Activated CD4-positive, CD25-positive, alpha-beta regulatory T cell treated with anti-CD3 and anti-CD28 coated beads, Interleukin-2, amount 50 U/mL, for 24 hours (primary cell): ENCODE measurements around the gene PLXND1.
A peak's percentile ranks its signal among the peaks of the same experiment; 100 is the strongest.

Experiments used
- ATAC-seq, 2 donors: fragments of 150-1000 bp; cut with Tn5 transposase; one replicate each; pipeline ENCODE4 v1.10.0; 2021; ENCODE audit warnings: mild to moderate bottlenecking in 1 of 2, moderate library complexity in 1 of 2

Gene PLXND1

GRCh38 chr3:129626744-129627349 is 20.4 kb upstream of the PLXND1 start:
- ATAC-seq, result peak; percentile 90 to 95

- no peak for ATAC-seq
These were observed 18.8 kb upstream of the PLXND1 start for GRCh38 chr3:129625072-129625874.

GRCh38 chr3:129624347-129625071 is 18.0 kb upstream of the PLXND1 start:
- no peak for ATAC-seq

DNA sequence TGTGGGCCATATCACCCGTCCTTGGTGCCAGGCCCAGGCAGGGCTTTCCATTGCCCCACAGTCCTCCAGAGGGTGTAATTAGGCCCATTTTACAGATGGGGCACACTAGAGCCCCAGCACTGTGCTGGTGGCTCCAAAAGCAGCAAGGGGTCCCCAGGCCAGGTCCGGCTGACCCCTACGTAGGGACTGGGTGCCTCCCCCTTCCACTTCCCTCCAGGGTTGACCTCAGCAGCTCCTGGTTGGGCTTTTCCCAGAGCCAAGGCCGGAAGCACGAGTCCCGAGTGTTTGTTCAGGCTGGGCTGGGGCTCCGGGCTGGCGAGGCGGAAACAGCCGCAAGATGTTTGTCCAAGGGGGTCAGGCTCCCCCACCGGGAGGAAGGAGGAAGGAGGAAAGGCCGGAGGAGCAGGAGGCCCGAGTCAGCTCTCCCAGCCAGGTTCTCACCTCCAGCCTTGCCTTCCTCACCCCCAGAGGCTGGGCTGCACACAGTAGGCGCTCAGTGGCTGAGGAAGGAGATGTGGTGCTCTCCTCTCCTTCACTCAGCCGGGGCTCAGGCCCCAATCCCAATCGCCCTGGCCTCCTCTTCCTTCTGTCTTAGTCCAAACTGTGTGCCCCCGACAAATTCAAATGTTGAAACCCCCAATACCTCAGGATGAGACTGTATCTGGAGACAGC is 17.1 kb upstream of the PLXND1 start:
- ATAC-seq, result no peak

GRCh38 chr3:129622933-129623332 is 16.5 kb upstream of the PLXND1 start:
- no peak for ATAC-seq

- no peak for ATAC-seq
These were observed 15.9 kb upstream of the PLXND1 start for GRCh38 chr3:129622226-129622874.

DNA sequence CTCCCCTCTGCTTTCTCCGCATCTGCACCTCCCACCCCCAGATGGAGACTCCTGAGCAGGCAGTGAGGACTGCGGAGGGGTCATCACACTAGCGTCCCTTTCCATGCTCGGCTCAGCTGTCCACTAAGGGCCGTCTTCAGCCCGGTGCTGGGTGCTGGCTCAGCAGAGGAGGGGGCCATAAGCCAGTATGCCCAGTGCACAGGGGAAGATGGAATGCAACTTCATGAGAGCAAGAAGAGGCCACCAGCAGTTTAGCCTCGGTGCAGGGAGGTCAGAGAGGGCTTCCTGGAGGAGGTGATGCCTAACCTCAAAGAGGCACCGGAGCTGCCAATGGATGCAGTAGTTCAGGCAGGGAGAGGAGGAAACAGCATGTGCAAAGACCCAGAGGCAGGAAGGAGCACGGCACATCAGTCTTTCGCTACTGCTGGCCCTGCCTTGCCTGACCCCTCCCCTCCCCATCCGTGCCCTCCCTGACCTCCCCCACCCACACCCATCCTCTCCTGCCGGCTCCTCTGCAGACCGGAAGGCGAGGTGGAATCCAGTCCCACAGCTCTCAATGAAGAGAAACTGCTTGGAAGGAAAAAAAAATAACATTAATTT is 15.2 kb upstream of the PLXND1 start:
- ATAC-seq, result no peak

GRCh38 chr3:129620828-129621559 is 14.5 kb upstream of the PLXND1 start:
- ATAC-seq, result no peak

DNA sequence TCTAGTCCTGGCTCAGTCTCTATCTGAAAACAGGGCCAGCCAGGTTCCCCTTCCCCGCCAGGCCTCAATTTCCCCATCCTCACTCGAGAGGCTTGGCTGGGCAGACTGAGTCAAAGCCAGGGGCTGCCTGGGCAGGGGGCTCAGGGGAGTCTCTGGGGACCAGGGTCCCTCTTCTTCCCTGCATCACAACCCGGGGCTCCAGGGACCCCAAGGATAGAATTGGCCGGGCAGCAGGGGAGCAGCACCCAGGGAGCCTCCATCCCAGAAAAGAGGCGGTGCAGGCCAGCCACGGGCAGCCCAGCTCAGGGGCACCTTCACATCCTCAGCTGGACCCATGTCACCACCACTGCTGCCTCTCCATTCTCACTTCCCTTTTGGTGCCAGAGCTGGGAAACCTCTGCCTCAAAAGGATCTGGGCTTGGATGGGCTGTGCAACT is 13.3 kb upstream of the PLXND1 start:
- ATAC-seq, result no peak

- no peak for ATAC-seq
These were observed 12.6 kb upstream of the PLXND1 start for GRCh38 chr3:129618901-129619671.

- no peak for ATAC-seq
These were observed 11.8 kb upstream of the PLXND1 start for GRCh38 chr3:129618186-129618820.

DNA sequence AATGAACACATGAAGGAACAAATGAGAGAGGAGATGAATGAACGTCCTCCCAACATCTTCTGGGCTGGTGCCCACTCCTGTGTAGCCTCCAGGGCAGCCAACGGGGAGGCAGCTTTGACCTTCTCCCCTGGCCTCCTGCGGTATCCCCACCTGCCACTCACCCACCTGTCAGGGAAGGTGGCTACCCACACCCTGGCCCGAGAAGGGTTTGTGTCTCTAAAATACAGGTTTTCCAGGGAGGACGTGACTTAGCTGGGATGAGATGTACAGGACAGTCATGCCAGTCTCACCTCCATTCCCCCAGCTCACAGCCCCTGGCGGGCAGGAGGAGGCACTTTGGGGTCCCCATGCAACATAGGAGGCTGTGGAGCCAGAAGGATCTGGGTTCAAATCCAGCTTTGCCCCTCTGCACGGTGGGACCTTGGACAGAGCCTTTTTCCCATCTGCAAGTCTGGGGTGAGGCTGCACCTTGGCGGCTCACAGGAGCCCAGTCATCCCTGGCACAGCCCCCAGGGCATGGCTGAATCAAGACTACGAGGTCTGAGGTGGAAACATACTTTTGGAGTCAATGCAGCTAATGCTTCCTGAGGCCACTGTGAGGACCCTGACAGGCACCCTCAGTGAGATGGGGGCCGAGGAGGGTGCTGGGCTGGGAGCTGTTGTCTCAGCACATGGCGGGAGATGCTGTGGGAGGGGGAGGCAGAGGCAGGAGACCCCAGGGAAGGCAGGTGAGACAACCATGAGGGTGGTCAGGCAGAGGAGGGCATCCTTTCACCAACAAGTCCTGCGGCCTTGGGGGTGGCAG is 11.1 kb upstream of the PLXND1 start:
- ATAC-seq, result no peak

DNA sequence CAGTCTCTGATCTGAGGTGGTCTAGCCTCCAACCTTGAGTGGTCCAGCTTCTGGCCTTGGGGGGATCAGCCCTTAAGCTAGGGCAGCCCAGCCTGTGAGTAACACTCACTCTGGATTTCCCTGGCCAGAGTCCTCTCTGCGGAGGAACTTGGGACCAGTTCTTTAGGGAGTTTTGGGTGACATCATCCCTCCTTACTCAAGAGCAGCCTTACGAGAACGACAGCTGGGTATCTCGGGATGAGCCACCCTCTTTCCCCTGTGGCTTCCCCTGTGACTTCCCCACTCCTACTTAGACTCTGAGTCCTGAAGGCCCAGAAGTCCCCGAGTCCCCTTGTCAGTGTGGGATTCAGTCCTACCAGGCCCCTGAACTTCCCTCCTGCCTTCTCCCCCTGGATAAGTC is 10.2 kb upstream of the PLXND1 start:
- peak; percentile 14 to 23 for ATAC-seq

DNA sequence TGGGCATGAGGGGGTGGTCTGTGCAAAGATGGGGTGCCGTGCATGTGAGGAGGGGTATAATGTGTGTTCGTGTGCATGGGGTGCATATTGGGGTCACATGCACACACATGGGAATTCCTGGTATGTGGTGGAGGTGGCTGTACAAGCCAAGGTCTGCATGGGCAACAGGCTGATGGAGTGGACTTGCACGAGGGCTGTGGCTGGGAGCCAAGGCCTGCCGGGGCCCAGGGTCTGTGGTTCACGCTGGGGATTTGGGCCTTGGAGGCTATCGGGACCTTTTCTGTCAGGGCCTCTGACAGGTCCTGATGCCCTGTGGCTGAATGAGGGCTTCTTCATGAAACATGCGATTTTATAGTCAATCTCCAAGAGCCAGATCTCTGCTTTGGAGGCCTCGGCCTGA is 9.8 kb upstream of the PLXND1 start:
- ATAC-seq, result no peak

DNA sequence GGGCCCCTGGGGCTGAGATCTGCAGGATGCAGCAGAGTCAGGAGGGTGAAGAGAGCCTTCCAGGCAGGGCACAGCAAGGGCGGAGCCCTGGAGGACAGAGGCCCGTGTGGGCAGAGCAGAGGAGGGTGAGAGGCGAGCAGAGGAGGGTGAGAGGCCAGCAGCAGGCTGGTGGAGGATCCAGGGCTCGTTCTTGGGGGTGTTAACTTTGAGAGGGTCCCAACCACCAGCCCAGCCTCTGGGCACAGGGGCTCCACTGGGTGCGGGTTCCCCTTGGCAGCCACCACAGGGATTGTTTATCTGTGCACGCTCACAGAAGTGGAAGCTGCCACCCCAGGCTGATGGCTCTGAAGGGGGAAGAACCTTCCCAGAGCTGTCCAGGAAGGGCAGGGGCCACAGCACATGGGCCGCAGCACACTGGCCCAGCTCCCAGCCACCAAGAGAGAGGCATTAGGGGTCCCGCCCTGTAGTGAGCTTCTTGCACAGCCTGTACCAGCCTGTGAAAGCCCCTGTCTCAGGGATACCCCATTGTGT is 9.3 kb upstream of the PLXND1 start:
- ATAC-seq, result no peak

DNA sequence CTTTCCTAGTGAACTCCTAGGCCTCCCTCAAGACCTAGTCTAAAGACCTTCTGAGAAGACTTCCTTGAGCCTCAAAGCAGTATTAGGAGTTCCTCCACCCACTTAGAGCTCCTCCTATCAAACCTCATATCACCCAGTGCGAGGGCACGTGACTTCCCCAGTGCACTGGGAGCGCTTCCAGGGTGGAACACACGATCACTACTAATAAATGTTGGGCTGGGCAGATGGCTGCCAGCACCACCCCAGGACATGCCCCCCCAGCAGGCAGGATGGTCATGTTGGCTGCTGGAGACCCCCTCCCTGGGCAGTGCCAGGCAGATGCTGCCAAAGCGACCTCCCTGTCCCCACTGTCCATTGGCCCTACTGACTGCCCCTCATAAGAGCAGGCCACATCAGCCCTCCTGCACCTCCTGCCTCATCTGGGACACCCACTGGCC is 8.5 kb upstream of the PLXND1 start:
- ATAC-seq, result no peak

- no peak for ATAC-seq
These were observed 8.0 kb upstream of the PLXND1 start for GRCh38 chr3:129614435-129614834.

DNA sequence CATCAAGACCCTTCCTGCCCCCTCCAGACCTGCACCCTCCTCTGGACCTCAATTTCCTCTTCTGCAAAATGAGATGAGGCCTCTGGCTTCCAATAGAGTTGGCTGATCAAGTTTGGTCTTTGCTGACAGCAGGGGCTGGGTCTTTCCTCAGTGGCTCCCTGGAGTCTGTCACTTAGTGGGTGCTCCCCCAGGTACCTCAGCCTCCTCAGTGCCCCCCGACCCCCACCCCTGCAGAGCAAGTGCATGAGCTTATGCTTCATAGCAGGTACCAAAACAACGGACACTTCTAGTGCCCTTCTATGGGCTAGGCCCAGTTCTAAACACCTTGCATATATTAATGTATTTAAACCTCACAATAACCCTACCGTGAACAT is 6.9 kb upstream of the PLXND1 start:
- ATAC-seq, result no peak
